K562 (cell line): ENCODE data around the gene FPR1. TPM values are rescaled to one million over a fixed set of nuclear protein-coding genes. Genes with fewer than 3 reads are reported as not detected.

Experiments used
- BMI1 ChIP-seq: fragments of 150-350 bp; IDR thresholded peaks from 2 replicates; pipeline ENCODE4 v1.6.1; 2014; ENCODE audit warnings: low read length
- CAMTA2 ChIP-seq: fragments of 250-450 bp; sonication (Bioruptor Pico); conservative IDR thresholded peaks from 2 replicates; pipeline ENCODE4 v1.5.1; 2022
- CHD1 ChIP-seq: fragments of 200-600 bp; sonication (generic); IDR thresholded peaks from one replicate; pipeline ENCODE4 v1.6.1; 2012; ENCODE audit warnings: mild to moderate bottlenecking, moderate library complexity, low read length, inconsistent platforms
- DDX20 ChIP-seq: fragments of 450-650 bp; IDR thresholded peaks from 2 replicates; pipeline ENCODE4 v1.6.1; 2016; ENCODE audit warnings: missing genetic modification characterization, low read depth, mild to moderate bottlenecking, missing compliant biosample characterization, moderate library complexity
- NCOR1 ChIP-seq: fragments of 450-650 bp; IDR thresholded peaks from 2 replicates; pipeline ENCODE4 v1.6.1; 2016; ENCODE audit warnings: mild to moderate bottlenecking, moderate library complexity
- RBM22 ChIP-seq: fragments of 200-400 bp; formaldehyde crosslinking; IDR thresholded peaks from 2 replicates; pipeline ENCODE4 v1.6.1; 2018; ENCODE audit warnings: low read length, low read depth; ENCODE audit not compliant: poor library complexity, severe bottlenecking
- SAFB2 ChIP-seq: fragments of 200-400 bp; formaldehyde crosslinking; IDR thresholded peaks from 2 replicates; pipeline ENCODE4 v1.6.1; 2018; ENCODE audit warnings: borderline replicate concordance, low read length, low read depth, moderate library complexity; ENCODE audit not compliant: severe bottlenecking
- SLC30A9 ChIP-seq: fragments of 250-450 bp; sonication (Bioruptor Pico); IDR thresholded peaks from 2 replicates; pipeline ENCODE4 v1.8.0; 2022; ENCODE audit warnings: mild to moderate bottlenecking, moderate library complexity
- STAT5A ChIP-seq: IDR thresholded peaks from 2 replicates; pipeline ENCODE4 v1.6.1; 2012; ENCODE audit warnings: low read length, inconsistent platforms, borderline replicate concordance
- ZEB2 ChIP-seq: fragments of 450-650 bp; IDR thresholded peaks from 2 replicates; pipeline ENCODE4 v1.6.1; 2016
- ZNF408 ChIP-seq: fragments of 250-450 bp; sonication (Bioruptor Pico); IDR thresholded peaks from 2 replicates; pipeline ENCODE4 v1.4.0; 2020; ENCODE audit warnings: low read depth, mild to moderate bottlenecking, moderate library complexity
- polyA plus RNA-seq, 8 experiments: library from polyadenylated mRNA; depleted of rRNA in 4 of 8; stranded (reverse) in 5 of 8; unstranded in 3 of 8; fragments of >200 nt; fragmentation: Nextera tagmentation in 2 of 8; fragmentation: Illumina TruSeq in 1 of 8; extraction: Ambion mirVana in 2 of 8; extraction: Trizol in 1 of 8; gene quantifications; 2 replicates each; pipeline versions ENCODE4 v1.2.1 to v1.2.3, GENCODE V29; 2011 to 2014; ENCODE audit warnings: inconsistent platforms in 1 of 8, missing spikeins in 1 of 8
- total RNA-seq, 7 experiments: library from RNA; depleted of rRNA in 6 of 7; stranded (reverse); fragments of >200 nt in 6 of 7; fragmentation: Illumina TruSeq in 2 of 7; extraction: Trizol in 2 of 7; gene quantifications; 2 replicates each; pipeline versions ENCODE4 v1.2.1 to v1.2.3, GENCODE V29; 2011 to 2021; ENCODE audit warnings: low replicate concordance in 1 of 7
- TF ChIP-seq, protein P1 (sequence below), 2 experiments: fragments of 450-650 bp; IDR thresholded peaks; 2 replicates each; pipeline ENCODE4 v1.6.1; 2016; ENCODE audit warnings: mild to moderate bottlenecking in 2 of 2, borderline replicate concordance in 1 of 2, low read depth in 1 of 2, moderate library complexity in 1 of 2
- TF ChIP-seq, protein P2 (sequence below): fragments of 200-800 bp; sonication (Bioruptor generic); IDR thresholded peaks from 2 replicates; pipeline ENCODE4 v1.6.1; 2017; ENCODE audit warnings: missing genetic modification characterization, missing compliant biosample characterization
- TF ChIP-seq, protein P3 (sequence below), 2 experiments: fragments of 250-450 bp in 1 of 2; fragments of 450-650 bp in 1 of 2; sonication (Bioruptor Pico) in 1 of 2; IDR thresholded peaks; 2 replicates each; pipeline versions ENCODE4 v1.6.1 to v1.8.0; 2016 to 2021; ENCODE audit warnings: mild to moderate bottlenecking in 2 of 2, moderate library complexity in 2 of 2, missing compliant biosample characterization in 1 of 2, missing genetic modification characterization in 1 of 2
- TF ChIP-seq, protein P4 (sequence below): IDR thresholded peaks from 2 replicates; pipeline ENCODE4 v1.6.1; 2014; ENCODE audit warnings: antibody characterized with exemption

FPR1 gene
- total and polyA plus RNA-seq, 9 of the 15 experiments (the other 6 are each of a cell fraction or from before 2014, with no cell fraction given): 0.06 to 0.25 (median 0.14) TPM; not detected in 4

DNA sequence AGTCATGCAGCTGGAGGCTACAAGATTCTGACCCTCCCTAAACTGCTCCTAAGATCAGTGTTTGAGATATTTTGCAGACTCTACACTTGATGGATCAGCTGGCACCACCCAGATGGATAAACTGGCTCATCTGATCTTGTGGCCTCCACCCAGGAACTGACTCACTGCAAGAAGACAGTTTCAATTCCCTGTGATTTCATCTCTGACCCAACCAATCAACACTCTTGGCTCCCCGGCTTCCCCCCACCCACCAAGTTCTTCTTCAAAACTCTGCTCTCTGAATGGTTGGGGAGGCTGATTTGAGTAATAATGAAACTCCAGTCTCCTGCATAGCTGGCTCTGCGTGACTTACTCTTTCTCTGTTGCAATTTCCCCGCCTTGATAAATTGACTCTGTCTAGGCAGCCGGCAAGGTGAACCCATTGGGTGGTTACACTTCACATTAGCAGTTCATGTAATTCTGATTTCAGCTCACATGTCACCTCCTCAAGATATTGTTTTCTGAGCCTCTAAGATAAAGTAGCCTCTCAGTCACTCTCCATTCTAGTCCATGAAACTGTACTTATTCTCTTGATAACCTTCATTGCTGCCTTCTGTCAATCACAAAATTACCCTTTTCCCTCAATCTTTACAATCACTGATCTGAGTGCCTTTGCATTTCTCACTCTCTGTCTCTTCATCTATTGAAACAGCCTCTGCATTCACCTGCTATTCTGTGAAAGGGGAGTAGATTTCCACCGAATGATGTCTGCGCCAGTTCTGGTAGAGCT, 33.4 kb upstream of the FPR1 start (continued):
- TF ChIP-seq, protein P1, sequence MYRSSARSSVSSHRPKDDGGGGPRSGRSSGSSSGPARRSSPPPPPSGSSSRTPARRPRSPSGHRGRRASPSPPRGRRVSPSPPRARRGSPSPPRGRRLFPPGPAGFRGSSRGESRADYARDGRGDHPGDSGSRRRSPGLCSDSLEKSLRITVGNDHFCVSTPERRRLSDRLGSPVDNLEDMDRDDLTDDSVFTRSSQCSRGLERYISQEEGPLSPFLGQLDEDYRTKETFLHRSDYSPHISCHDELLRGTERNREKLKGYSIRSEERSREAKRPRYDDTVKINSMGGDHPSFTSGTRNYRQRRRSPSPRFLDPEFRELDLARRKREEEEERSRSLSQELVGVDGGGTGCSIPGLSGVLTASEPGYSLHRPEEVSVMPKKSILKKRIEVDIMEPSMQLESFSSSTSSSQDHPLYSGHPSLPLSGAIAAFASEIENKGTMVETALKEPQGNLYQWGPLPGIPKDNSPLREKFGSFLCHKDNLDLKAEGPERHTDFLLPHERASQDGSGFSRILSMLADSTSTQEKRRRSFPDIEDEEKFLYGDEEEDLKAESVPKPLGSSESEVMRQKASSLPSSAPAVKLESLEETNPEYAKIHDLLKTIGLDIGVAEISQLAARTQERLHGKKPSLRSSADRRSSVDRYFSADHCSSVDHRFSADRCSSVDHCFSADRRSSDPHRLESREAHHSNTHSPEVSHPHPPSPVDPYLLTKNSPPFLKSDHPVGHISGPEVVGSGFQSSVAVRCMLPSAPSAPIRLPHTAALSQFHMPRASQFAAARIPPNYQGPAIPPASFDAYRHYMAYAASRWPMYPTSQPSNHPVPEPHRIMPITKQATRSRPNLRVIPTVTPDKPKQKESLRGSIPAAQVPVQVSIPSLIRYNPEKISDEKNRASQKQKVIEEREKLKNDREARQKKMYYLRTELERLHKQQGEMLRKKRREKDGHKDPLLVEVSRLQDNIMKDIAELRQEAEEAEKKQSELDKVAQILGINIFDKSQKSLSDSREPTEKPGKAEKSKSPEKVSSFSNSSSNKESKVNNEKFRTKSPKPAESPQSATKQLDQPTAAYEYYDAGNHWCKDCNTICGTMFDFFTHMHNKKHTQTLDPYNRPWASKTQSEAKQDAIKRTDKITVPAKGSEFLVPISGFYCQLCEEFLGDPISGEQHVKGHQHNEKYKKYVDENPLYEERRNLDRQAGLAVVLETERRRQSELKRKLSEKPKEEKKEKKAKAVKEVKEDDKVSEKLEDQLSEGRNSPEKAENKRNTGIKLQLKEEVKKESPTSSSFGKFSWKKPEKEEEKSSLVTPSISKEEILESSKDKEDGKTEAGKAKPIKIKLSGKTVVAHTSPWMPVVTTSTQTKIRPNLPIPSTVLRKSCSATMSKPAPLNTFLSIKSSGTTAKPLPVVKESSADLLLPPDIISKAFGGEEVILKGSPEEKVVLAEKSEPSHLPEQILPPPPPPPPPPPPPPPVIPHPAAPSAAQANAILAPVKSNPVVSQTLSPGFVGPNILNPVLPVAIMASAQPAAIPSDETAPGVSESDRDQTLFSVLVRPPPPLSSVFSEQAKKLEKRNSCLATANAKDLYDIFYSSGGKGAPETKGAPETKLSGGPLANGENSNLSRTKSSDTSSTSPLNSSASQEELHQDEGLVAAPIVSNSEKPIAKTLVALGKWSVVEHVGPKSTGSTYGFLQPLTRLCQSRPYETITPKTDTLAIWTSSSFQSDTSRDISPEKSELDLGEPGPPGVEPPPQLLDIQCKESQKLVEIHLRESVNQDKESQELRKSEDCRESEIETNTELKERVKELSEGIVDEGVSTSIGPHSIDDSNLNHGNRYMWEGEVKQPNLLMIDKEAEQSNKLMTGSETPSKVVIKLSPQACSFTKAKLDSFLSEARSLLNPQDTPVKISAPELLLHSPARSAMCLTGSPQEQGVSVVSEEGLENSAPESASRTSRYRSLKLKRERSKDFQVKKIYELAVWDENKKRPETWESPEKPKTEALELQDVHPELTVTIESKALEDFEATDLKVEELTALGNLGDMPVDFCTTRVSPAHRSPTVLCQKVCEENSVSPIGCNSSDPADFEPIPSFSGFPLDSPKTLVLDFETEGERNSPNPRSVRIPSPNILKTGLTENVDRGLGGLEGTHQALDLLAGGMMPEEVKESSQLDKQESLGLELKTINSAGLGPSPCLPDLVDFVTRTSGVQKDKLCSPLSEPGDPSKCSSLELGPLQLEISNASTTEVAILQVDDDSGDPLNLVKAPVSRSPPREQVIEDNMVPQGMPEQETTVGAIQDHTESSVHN (IDR thresholded peaks at IDR 0.05; ENCODE audit: borderline replicate concordance in 1 of 2, low read depth in 1 of 2): peak in 1 of 2 experiments; percentile 90; a peak in 2 of 4 replicates
- TF ChIP-seq BMI1: no peak
- TF ChIP-seq ZNF408 (CRISPR knock-in tag): no peak
- no peak for TF ChIP-seq RBM22
- TF ChIP-seq, protein P2, sequence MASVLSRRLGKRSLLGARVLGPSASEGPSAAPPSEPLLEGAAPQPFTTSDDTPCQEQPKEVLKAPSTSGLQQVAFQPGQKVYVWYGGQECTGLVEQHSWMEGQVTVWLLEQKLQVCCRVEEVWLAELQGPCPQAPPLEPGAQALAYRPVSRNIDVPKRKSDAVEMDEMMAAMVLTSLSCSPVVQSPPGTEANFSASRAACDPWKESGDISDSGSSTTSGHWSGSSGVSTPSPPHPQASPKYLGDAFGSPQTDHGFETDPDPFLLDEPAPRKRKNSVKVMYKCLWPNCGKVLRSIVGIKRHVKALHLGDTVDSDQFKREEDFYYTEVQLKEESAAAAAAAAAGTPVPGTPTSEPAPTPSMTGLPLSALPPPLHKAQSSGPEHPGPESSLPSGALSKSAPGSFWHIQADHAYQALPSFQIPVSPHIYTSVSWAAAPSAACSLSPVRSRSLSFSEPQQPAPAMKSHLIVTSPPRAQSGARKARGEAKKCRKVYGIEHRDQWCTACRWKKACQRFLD (CRISPR knock-in tag): peak; percentile 80; the same call in 1 of the 2 replicates
- TF ChIP-seq CAMTA2 (CRISPR knock-in tag): no peak
- no peak for TF ChIP-seq SAFB2
- TF ChIP-seq DDX20 (tag): no peak
- no peak; the same call in none of the 2 replicates for TF ChIP-seq NCOR1
- no peak; the same call in 1 of the 2 replicates for TF ChIP-seq ZEB2
- TF ChIP-seq STAT5A: no peak
- TF ChIP-seq, protein P3, sequence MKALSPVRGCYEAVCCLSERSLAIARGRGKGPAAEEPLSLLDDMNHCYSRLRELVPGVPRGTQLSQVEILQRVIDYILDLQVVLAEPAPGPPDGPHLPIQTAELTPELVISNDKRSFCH (CRISPR knock-in tag; IDR thresholded peaks at IDR 0.05): no peak
- TF ChIP-seq, protein P3 (tag; IDR thresholded peaks at IDR 0.05): no peak
- TF ChIP-seq, protein P4, sequence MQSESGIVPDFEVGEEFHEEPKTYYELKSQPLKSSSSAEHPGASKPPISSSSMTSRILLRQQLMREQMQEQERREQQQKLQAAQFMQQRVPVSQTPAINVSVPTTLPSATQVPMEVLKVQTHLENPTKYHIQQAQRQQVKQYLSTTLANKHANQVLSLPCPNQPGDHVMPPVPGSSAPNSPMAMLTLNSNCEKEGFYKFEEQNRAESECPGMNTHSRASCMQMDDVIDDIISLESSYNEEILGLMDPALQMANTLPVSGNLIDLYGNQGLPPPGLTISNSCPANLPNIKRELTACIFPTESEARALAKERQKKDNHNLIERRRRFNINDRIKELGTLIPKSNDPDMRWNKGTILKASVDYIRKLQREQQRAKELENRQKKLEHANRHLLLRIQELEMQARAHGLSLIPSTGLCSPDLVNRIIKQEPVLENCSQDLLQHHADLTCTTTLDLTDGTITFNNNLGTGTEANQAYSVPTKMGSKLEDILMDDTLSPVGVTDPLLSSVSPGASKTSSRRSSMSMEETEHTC: no peak
- TF ChIP-seq CHD1: no peak
- no peak for TF ChIP-seq SLC30A9
